HepG2 (cell line): Measurements from ENCODE around the gene STAT5A. TPM values are rescaled to one million over a fixed set of nuclear protein-coding genes. Genes with fewer than 3 reads are reported as not detected.

Experiments
- CCAR2 ChIP-seq: fragments of 200-400 bp; formaldehyde crosslinking; optimal IDR thresholded peaks from 2 replicates; pipeline ENCODE3; 2018; ENCODE audit warnings: low read depth, mild to moderate bottlenecking, low read length, moderate library complexity
- ELF3 ChIP-seq: IDR thresholded peaks from 2 replicates; pipeline ENCODE4 v1.6.1; 2016; ENCODE audit warnings: missing genetic modification reagents, missing compliant biosample characterization
- FOSL1 ChIP-seq: sonication (generic); formaldehyde crosslinking; IDR thresholded peaks from 2 replicates; pipeline ENCODE4 v1.9.0; 2021; ENCODE audit warnings: missing genetic modification reagents, borderline replicate concordance
- HOXA5 ChIP-seq: sonication (generic); formaldehyde crosslinking; IDR thresholded peaks from 2 replicates; pipeline ENCODE4 v1.4.0; 2020; ENCODE audit warnings: missing genetic modification reagents
- MYC ChIP-seq: sonication (generic); formaldehyde crosslinking; IDR thresholded peaks from 2 replicates; pipeline ENCODE4 v1.9.0; 2021; ENCODE audit warnings: missing genetic modification reagents, borderline replicate concordance
- REPIN1 ChIP-seq: sonication (generic); formaldehyde crosslinking; IDR thresholded peaks from 2 replicates; pipeline ENCODE4 v1.8.0; 2022; ENCODE audit warnings: missing genetic modification reagents, low read depth, mild to moderate bottlenecking, borderline replicate concordance
- SALL1 ChIP-seq: sonication (generic); formaldehyde crosslinking; IDR thresholded peaks from 2 replicates; pipeline ENCODE4 v1.8.0; 2022; ENCODE audit warnings: mild to moderate bottlenecking, missing genetic modification reagents
- SMYD3 ChIP-seq: sonication (generic); formaldehyde crosslinking; IDR thresholded peaks from 2 replicates; pipeline ENCODE4 v1.8.1; 2023; ENCODE audit warnings: mild to moderate bottlenecking, missing genetic modification reagents
- SNAPC2 ChIP-seq: sonication (generic); formaldehyde crosslinking; IDR thresholded peaks from 2 replicates; pipeline ENCODE4 v1.8.1; 2022; ENCODE audit warnings: mild to moderate bottlenecking, missing genetic modification reagents
- TMF1 ChIP-seq: sonication (generic); formaldehyde crosslinking; IDR thresholded peaks from 2 replicates; pipeline ENCODE4 v1.8.1; 2022; ENCODE audit warnings: low read depth, missing genetic modification reagents
- ZBTB42 ChIP-seq: sonication (generic); formaldehyde crosslinking; IDR thresholded peaks from 2 replicates; pipeline ENCODE4 v1.5.0; 2020; ENCODE audit warnings: mild to moderate bottlenecking, missing genetic modification reagents
- ZNF234 ChIP-seq: sonication (generic); formaldehyde crosslinking; conservative IDR thresholded peaks from 2 replicates; pipeline ENCODE4 v1.5.1; 2020; ENCODE audit warnings: mild to moderate bottlenecking, missing genetic modification reagents
- ZNF30 ChIP-seq: sonication (generic); formaldehyde crosslinking; IDR thresholded peaks from 2 replicates; pipeline ENCODE4 v1.5.0; 2020; ENCODE audit warnings: mild to moderate bottlenecking, missing genetic modification reagents
- ZNF350 ChIP-seq: sonication (generic); formaldehyde crosslinking; IDR thresholded peaks from 2 replicates; pipeline ENCODE4 v1.4.0; 2020; ENCODE audit warnings: mild to moderate bottlenecking, low read depth, missing genetic modification reagents, borderline replicate concordance
- ZNF451 ChIP-seq: sonication (generic); formaldehyde crosslinking; IDR thresholded peaks from 2 replicates; pipeline ENCODE4 v1.5.0; 2020; ENCODE audit warnings: mild to moderate bottlenecking, missing genetic modification reagents
- ZNF460 ChIP-seq: sonication (generic); formaldehyde crosslinking; IDR thresholded peaks from 2 replicates; pipeline ENCODE4 v1.5.1; 2020; ENCODE audit warnings: missing genetic modification reagents, mild to moderate bottlenecking, borderline replicate concordance
- ZNF558 ChIP-seq: sonication (generic); formaldehyde crosslinking; IDR thresholded peaks from 2 replicates; pipeline ENCODE4 v1.9.0; 2022; ENCODE audit warnings: mild to moderate bottlenecking, missing genetic modification reagents, borderline replicate concordance
- ZNF615 ChIP-seq: sonication (generic); formaldehyde crosslinking; IDR thresholded peaks from 2 replicates; pipeline ENCODE4 v1.5.0; 2020; ENCODE audit warnings: mild to moderate bottlenecking, missing genetic modification reagents, borderline replicate concordance
- ZNF724P ChIP-seq: sonication (generic); formaldehyde crosslinking; IDR thresholded peaks from 2 replicates; pipeline ENCODE4 v1.8.0; 2022; ENCODE audit warnings: missing genetic modification reagents, borderline replicate concordance
- ZNF746 ChIP-seq: sonication (generic); formaldehyde crosslinking; IDR thresholded peaks from 2 replicates; pipeline ENCODE4 v1.8.0; 2022; ENCODE audit warnings: mild to moderate bottlenecking, missing genetic modification reagents
- ZNF761 ChIP-seq: sonication (generic); formaldehyde crosslinking; conservative IDR thresholded peaks from 2 replicates; pipeline ENCODE4 v1.4.0; 2020; ENCODE audit warnings: mild to moderate bottlenecking, missing genetic modification reagents
- ZNF792 ChIP-seq: IDR thresholded peaks from 2 replicates; pipeline ENCODE4 v1.6.1; 2016
- ZNF883 ChIP-seq: sonication (generic); formaldehyde crosslinking; IDR thresholded peaks from 2 replicates; pipeline ENCODE4 v1.5.1; 2020; ENCODE audit warnings: mild to moderate bottlenecking, missing genetic modification reagents; ENCODE audit errors: not compliant biosample characterization
- polyA plus RNA-seq, 8 experiments: library from polyadenylated mRNA; depleted of rRNA in 3 of 8; stranded (reverse) in 7 of 8; unstranded in 1 of 8; fragments of >200 nt; fragmentation: Illumina TruSeq in 4 of 8; extraction: Trizol in 4 of 8; gene quantifications; 2 replicates each; pipeline versions ENCODE4 v1.2.1 to v1.2.3, GENCODE V29; 2011 to 2016; ENCODE audit warnings: low read depth in 4 of 8, missing spikeins in 1 of 8, mixed read lengths in 1 of 8; ENCODE audit not compliant: insufficient read depth in 1 of 8
- total RNA-seq, 5 experiments: library from RNA; depleted of rRNA; stranded (reverse); fragments of >200 nt; fragmentation: Illumina TruSeq; extraction: Trizol; gene quantifications; 2 replicates each; pipeline ENCODE4 v1.2.3, GENCODE V29; 2016; ENCODE audit warnings: low read depth in 1 of 5
- TF ChIP-seq, protein P1 (sequence below): sonication (generic); formaldehyde crosslinking; IDR thresholded peaks from 2 replicates; pipeline ENCODE4; 2020; ENCODE audit warnings: missing genetic modification reagents, mild to moderate bottlenecking, borderline replicate concordance
- TF ChIP-seq, protein P2 (sequence below): sonication (generic); formaldehyde crosslinking; IDR thresholded peaks from 2 replicates; pipeline ENCODE4 v1.4.0; 2020; ENCODE audit warnings: mild to moderate bottlenecking, missing genetic modification reagents
- TF ChIP-seq, protein P3 (sequence below): IDR thresholded peaks from 2 replicates; pipeline ENCODE4 v1.6.1; 2016

The STAT5A gene
- total and polyA plus RNA-seq, 2 of the 13 experiments (the other 11 are each of a cell fraction or from before 2014, with no cell fraction given): 1.4 to 4.1 TPM

DNA sequence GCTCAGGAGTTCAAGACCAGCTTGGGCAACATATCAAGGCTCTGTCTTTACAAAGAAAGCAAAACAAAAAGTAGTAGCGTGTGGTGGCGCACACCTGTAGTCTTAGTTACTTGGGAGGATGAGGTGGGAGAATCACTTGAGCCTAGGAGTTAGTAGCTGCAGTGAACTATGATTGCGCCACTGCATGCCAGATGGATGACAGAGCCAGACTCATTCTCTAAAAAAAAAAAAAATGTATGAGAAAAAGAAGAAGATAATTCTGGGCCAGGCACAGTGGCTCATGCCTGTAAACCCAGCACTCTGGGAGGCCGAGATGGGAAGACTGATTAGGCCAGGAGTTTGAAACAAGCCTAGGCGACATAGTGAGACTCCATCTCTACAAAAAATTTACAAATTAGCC, 40.6 kb upstream of the STAT5A start (continued):
- no peak for TF ChIP-seq ZBTB42 (CRISPR knock-in tag)
- no peak for TF ChIP-seq ZNF883 (CRISPR knock-in tag)
- no peak for TF ChIP-seq ZNF746 (CRISPR knock-in tag)
- no peak for TF ChIP-seq FOSL1
- peak; percentile 99 for TF ChIP-seq ZNF460 (CRISPR knock-in tag)
- no peak for TF ChIP-seq ZNF615
- TF ChIP-seq SALL1 (CRISPR knock-in tag): no peak; the same call in 1 of the 2 replicates
- TF ChIP-seq ZNF761 (CRISPR knock-in tag): no peak
- TF ChIP-seq ZNF451 (CRISPR knock-in tag): no peak
- no peak for TF ChIP-seq CCAR2
- no peak for TF ChIP-seq ELF3 (CRISPR knock-in tag)
- TF ChIP-seq, protein P1, sequence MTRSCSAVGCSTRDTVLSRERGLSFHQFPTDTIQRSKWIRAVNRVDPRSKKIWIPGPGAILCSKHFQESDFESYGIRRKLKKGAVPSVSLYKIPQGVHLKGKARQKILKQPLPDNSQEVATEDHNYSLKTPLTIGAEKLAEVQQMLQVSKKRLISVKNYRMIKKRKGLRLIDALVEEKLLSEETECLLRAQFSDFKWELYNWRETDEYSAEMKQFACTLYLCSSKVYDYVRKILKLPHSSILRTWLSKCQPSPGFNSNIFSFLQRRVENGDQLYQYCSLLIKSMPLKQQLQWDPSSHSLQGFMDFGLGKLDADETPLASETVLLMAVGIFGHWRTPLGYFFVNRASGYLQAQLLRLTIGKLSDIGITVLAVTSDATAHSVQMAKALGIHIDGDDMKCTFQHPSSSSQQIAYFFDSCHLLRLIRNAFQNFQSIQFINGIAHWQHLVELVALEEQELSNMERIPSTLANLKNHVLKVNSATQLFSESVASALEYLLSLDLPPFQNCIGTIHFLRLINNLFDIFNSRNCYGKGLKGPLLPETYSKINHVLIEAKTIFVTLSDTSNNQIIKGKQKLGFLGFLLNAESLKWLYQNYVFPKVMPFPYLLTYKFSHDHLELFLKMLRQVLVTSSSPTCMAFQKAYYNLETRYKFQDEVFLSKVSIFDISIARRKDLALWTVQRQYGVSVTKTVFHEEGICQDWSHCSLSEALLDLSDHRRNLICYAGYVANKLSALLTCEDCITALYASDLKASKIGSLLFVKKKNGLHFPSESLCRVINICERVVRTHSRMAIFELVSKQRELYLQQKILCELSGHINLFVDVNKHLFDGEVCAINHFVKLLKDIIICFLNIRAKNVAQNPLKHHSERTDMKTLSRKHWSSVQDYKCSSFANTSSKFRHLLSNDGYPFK (CRISPR knock-in tag): no peak
- no peak for TF ChIP-seq SNAPC2 (CRISPR knock-in tag)
- no peak for TF ChIP-seq ZNF30 (CRISPR knock-in tag)
- TF ChIP-seq, protein P2, sequence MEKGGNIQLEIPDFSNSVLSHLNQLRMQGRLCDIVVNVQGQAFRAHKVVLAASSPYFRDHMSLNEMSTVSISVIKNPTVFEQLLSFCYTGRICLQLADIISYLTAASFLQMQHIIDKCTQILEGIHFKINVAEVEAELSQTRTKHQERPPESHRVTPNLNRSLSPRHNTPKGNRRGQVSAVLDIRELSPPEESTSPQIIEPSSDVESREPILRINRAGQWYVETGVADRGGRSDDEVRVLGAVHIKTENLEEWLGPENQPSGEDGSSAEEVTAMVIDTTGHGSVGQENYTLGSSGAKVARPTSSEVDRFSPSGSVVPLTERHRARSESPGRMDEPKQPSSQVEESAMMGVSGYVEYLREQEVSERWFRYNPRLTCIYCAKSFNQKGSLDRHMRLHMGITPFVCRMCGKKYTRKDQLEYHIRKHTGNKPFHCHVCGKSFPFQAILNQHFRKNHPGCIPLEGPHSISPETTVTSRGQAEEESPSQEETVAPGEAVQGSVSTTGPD (CRISPR knock-in tag): no peak
- no peak for TF ChIP-seq TMF1 (CRISPR knock-in tag)
- TF ChIP-seq ZNF792 (CRISPR knock-in tag): no peak
- no peak for TF ChIP-seq ZNF234 (CRISPR knock-in tag)
- no peak for TF ChIP-seq ZNF724P
- no peak for TF ChIP-seq ZNF350 (CRISPR knock-in tag)
- TF ChIP-seq SMYD3 (CRISPR knock-in tag): no peak
- TF ChIP-seq, protein P3, sequence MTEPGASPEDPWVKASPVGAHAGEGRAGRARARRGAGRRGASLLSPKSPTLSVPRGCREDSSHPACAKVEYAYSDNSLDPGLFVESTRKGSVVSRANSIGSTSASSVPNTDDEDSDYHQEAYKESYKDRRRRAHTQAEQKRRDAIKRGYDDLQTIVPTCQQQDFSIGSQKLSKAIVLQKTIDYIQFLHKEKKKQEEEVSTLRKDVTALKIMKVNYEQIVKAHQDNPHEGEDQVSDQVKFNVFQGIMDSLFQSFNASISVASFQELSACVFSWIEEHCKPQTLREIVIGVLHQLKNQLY: no peak
- TF ChIP-seq REPIN1 (CRISPR knock-in tag): no peak
- no peak for TF ChIP-seq MYC (CRISPR knock-in tag)
- no peak for TF ChIP-seq ZNF558 (CRISPR knock-in tag)
- TF ChIP-seq HOXA5 (CRISPR knock-in tag): no peak
